Neural progenitor cell (in vitro differentiated cells): Measurements from ENCODE around the gene ACKR4. TPM values are rescaled to one million over a fixed set of nuclear protein-coding genes. Genes with fewer than 3 reads are reported as not detected.
A peak's percentile ranks its signal among the peaks of the same experiment; 100 is the strongest.

ENCODE experiments used
- DNase-seq: peaks from one replicate; pipeline ENCODE4 v3.0.0-alpha.2; 2016; ENCODE audit warnings: low spot score
- H2AFZ ChIP-seq: fragments of 200-600 bp; sonication (generic); replicated peaks from 2 replicates; pipeline ENCODE4 v1.6.1; 2016; ENCODE audit warnings: antibody characterized with exemption
- H3F3A ChIP-seq: fragments of 200-600 bp; sonication (generic); 2 replicates; pipeline ENCODE4 v1.6.1; 2016; ENCODE audit warnings: antibody characterized with exemption, low read depth
- H3K27ac ChIP-seq: fragments of 200-600 bp; sonication (generic); 2 replicates; pipeline ENCODE4 v1.5.1; 2016; ENCODE audit warnings: mild to moderate bottlenecking
- H3K27me3 ChIP-seq: fragments of 200-600 bp; sonication (generic); 2 replicates; pipeline ENCODE4 v1.6.1; 2016; ENCODE audit warnings: mild to moderate bottlenecking, moderate library complexity
- H3K36me3 ChIP-seq: fragments of 200-600 bp; sonication (generic); 2 replicates; pipeline ENCODE4 v1.5.1; 2016
- H3K4me1 ChIP-seq: fragments of 200-600 bp; sonication (generic); 2 replicates; pipeline ENCODE4 v1.6.1; 2016; ENCODE audit warnings: mixed run types
- H3K4me2 ChIP-seq: fragments of 200-600 bp; sonication (generic); 2 replicates; pipeline ENCODE4 v1.6.1; 2016
- H3K4me3 ChIP-seq: fragments of 200-600 bp; sonication (generic); 2 replicates; pipeline ENCODE4 v1.5.1; 2016
- H3K79me2 ChIP-seq: fragments of 200-600 bp; sonication (generic); 2 replicates; pipeline ENCODE4 v1.6.1; 2016; ENCODE audit warnings: low read depth
- H3K9ac ChIP-seq: fragments of 200-600 bp; sonication (generic); 2 replicates; pipeline ENCODE4 v1.6.1; 2016
- H3K9me3 ChIP-seq: fragments of 200-600 bp; sonication (generic); 2 replicates; pipeline ENCODE4 v1.5.1; 2016; ENCODE audit warnings: low read depth
- H4K20me1 ChIP-seq: fragments of 200-600 bp; sonication (generic); 2 replicates; pipeline ENCODE4 v1.6.1; 2016; ENCODE audit warnings: low read depth
- H3K27ac Mint-ChIP-seq: 3 replicates; pipeline ENCODE4 v1.8.0; 2021; ENCODE audit warnings: mixed read lengths
- H3K27me3 Mint-ChIP-seq: 2 replicates; pipeline ENCODE4 v1.8.0; 2022; ENCODE audit warnings: low read depth, mild to moderate bottlenecking, inconsistent platforms, moderate library complexity, mixed read lengths; ENCODE audit not compliant: insufficient read depth
- H3K36me3 Mint-ChIP-seq: 3 replicates; pipeline ENCODE4 v1.8.0; 2021; ENCODE audit warnings: mixed read lengths
- H3K4me1 Mint-ChIP-seq: 3 replicates; pipeline ENCODE4 v1.8.0; 2021; ENCODE audit warnings: mixed read lengths
- H3K4me3 Mint-ChIP-seq: 3 replicates; pipeline ENCODE4 v1.8.0; 2021; ENCODE audit warnings: mild to moderate bottlenecking, moderate library complexity, mixed read lengths
- H3K9me3 Mint-ChIP-seq: 3 replicates; pipeline ENCODE4 v1.8.0; 2020; ENCODE audit warnings: mixed read lengths
- EZH2 ChIP-seq: fragments of 200-600 bp; sonication (generic); IDR thresholded peaks from 2 replicates; pipeline ENCODE4 v1.6.1; 2017; ENCODE audit warnings: antibody characterized with exemption, mild to moderate bottlenecking, moderate library complexity
- EZH2phosphoT487 ChIP-seq: fragments of 200-600 bp; sonication (generic); IDR thresholded peaks from 2 replicates; pipeline ENCODE4 v1.6.1; 2017; ENCODE audit warnings: antibody characterized with exemption
- total RNA-seq: library from RNA; depleted of rRNA; stranded (reverse); fragments of >200 nt; gene quantifications from 2 replicates; pipeline ENCODE4 v1.2.3, GENCODE V29; 2015; ENCODE audit warnings: low replicate concordance
- TF ChIP-seq, protein P1 (sequence below): fragments of 200-600 bp; sonication (generic); IDR thresholded peaks from 2 replicates; pipeline ENCODE4 v1.5.1; 2017; ENCODE audit warnings: antibody characterized with exemption, mild to moderate bottlenecking

The ACKR4 gene
- total RNA-seq, 1 donor from 2014 or later, result not detected

DNA sequence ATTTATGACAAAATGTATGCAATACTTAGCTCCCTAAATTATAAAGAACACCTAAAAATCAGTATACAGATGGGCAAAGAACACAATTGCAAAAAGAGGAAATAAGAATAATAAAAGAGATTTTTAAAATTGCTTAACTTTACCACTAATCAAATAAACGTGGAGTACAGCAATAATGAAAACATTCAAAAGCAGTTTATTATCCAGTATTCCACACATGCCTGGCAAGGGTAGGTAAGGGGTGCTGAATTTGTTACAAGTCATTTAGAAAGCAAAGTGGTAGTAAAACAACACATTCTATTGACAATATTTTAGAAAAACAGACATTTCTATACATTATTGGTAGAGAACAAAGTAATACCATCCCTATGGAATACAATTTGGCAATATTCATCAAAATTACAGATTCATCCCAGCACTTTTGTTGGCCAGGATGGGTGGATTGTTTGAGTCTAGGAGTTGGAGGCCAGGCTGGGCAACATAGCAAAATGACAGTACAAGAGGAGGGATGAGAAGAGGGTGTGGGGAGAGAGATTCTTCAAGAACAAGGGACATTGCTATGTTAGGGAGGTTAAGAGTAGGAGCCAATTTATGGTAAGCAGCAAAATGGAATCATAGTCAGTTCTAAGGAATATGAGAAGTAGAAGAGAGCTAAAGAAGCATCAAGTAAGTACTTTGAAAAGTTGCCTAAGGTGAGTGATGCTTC, 3.7 kb upstream of the ACKR4 start:
- no peak overlapping the region for H3K4me3 ChIP-seq
- DNase-seq, result no peak
- no peak overlapping the region for H3K4me2 ChIP-seq
- H3K27ac Mint-ChIP-seq, result no peak overlapping the region
- H3K27me3 ChIP-seq, result no peaks in the 10 kb centered on the region
- no peaks in the 10 kb centered on the region for H3K9me3 ChIP-seq
- H3K4me1 Mint-ChIP-seq, result no peaks in the 10 kb centered on the region
- TF ChIP-seq, protein P1, sequence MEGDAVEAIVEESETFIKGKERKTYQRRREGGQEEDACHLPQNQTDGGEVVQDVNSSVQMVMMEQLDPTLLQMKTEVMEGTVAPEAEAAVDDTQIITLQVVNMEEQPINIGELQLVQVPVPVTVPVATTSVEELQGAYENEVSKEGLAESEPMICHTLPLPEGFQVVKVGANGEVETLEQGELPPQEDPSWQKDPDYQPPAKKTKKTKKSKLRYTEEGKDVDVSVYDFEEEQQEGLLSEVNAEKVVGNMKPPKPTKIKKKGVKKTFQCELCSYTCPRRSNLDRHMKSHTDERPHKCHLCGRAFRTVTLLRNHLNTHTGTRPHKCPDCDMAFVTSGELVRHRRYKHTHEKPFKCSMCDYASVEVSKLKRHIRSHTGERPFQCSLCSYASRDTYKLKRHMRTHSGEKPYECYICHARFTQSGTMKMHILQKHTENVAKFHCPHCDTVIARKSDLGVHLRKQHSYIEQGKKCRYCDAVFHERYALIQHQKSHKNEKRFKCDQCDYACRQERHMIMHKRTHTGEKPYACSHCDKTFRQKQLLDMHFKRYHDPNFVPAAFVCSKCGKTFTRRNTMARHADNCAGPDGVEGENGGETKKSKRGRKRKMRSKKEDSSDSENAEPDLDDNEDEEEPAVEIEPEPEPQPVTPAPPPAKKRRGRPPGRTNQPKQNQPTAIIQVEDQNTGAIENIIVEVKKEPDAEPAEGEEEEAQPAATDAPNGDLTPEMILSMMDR, result no peak
- no peak for TF ChIP-seq EZH2
- TF ChIP-seq EZH2phosphoT487, result no peak
- no peaks in the 10 kb centered on the region for H3K79me2 ChIP-seq
- H2AFZ ChIP-seq, result no peak overlapping the region
- no peaks in the 10 kb centered on the region for H4K20me1 ChIP-seq
- no peak overlapping the region for H3K9ac ChIP-seq
- no peak overlapping the region for H3K27ac ChIP-seq
- H3F3A ChIP-seq, result peaks cover 16% of the 10 kb centered on the region
- no peak overlapping the region for H3K4me3 Mint-ChIP-seq
- H3K27me3 Mint-ChIP-seq, result peaks cover 2% of the 10 kb centered on the region
- peaks cover 2% of the 10 kb centered on the region for H3K36me3 Mint-ChIP-seq
- H3K36me3 ChIP-seq, result no peaks in the 10 kb centered on the region
- H3K4me1 ChIP-seq, result peaks cover 9% of the 10 kb centered on the region
- H3K9me3 Mint-ChIP-seq, result no peaks in the 10 kb centered on the region

DNA sequence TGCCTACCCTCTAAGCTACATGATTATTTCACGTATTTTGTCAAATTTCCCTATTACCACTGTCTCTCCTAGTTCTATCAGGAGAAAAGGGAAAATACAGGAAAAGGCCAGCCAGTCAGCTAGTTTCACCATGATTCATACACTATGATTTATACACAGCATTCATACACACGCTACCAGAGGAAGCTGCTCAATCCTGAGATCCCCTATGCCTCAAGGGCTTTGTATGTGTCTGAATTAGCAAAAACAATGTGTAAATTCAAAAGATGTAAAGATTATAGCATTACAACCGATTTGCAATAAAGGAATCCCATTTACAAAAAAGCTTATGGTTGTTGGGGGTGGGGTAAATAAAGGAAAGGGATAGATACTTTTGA, 3.1 kb upstream of the ACKR4 start:
- Mint-ChIP-seq H3K27ac (no peak overlapping the region), H3K9me3 (no peaks in the 10 kb centered on the region), H3K4me3 (no peak overlapping the region), H3K27me3 (peaks cover 2% of the 10 kb centered on the region), H3K4me1 (no peaks in the 10 kb centered on the region), H3K36me3 (peaks cover 4% of the 10 kb centered on the region)
- Histone ChIP-seq H3K4me2 (no peak overlapping the region), H3K79me2 (no peaks in the 10 kb centered on the region), H3K4me1 (peaks cover 9% of the 10 kb centered on the region), H3K36me3 (no peaks in the 10 kb centered on the region), H3K4me3 (no peak overlapping the region), H3F3A (peaks cover 16% of the 10 kb centered on the region), H2AFZ (no peak overlapping the region), H3K27ac (no peak overlapping the region), H3K27me3 (no peaks in the 10 kb centered on the region), H3K9ac (no peak overlapping the region), H3K9me3 (no peaks in the 10 kb centered on the region), H4K20me1 (no peaks in the 10 kb centered on the region)
- TF ChIP-seq EZH2phosphoT487 (no peak), EZH2 (no peak)
- TF ChIP-seq, protein P1, result no peak
- DNase-seq, result no peak

DNA sequence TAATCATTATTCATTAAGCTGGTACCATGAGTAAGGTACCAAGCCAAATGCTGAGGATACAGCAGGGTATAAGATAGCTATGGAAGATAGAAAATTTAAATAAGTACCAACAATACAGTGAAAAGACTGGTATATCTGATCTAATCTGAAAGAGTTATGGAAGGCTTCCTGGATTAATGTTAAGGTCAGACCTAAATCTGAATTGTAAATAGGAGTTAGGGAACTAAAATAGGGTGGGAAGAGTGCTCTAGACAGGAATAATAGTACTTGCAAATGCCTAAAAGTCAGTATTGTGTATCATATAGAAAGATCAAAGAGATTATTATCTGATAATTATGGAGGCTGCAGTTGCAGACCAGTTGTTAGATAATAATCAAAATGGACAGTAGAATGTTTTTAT, 2.6 kb upstream of the ACKR4 start:
- Mint-ChIP-seq H3K27me3 (peaks cover 2% of the 10 kb centered on the region), H3K27ac (no peak overlapping the region), H3K9me3 (no peaks in the 10 kb centered on the region), H3K4me3 (no peak overlapping the region), H3K36me3 (peaks cover 4% of the 10 kb centered on the region), H3K4me1 (no peaks in the 10 kb centered on the region)
- Histone ChIP-seq H3K9ac (no peak overlapping the region), H4K20me1 (no peaks in the 10 kb centered on the region), H3F3A (peaks cover 16% of the 10 kb centered on the region), H3K79me2 (no peaks in the 10 kb centered on the region), H3K27ac (peak overlapping the region; percentile 16), H3K4me2 (peak overlapping the region; percentile 37), H3K36me3 (no peaks in the 10 kb centered on the region), H3K9me3 (no peaks in the 10 kb centered on the region), H3K27me3 (no peaks in the 10 kb centered on the region), H3K4me3 (no peak overlapping the region), H2AFZ (no peak overlapping the region), H3K4me1 (peaks cover 9% of the 10 kb centered on the region)
- no peak for DNase-seq
- TF ChIP-seq, protein P1, result no peak
- no peak for TF ChIP-seq EZH2
- no peak for TF ChIP-seq EZH2phosphoT487
